Effector memory CD4-positive, alpha-beta T cell (primary cell): ENCODE results near the gene MRPS2.

Experiments used
- DNase-seq, 3 donors: peaks; one replicate each; pipeline ENCODE4 v3.0.0-alpha.2; 2020
- H3K27ac ChIP-seq: 2 replicates; pipeline ENCODE4 v1.7.0; 2013; ENCODE audit warnings: mild to moderate bottlenecking, low read length, moderate library complexity; ENCODE audit not compliant: insufficient read depth, poor library complexity, severe bottlenecking
- H3K27me3 ChIP-seq: replicated peaks from 2 replicates; pipeline ENCODE4 v1.7.0; 2013; ENCODE audit warnings: mild to moderate bottlenecking, low read length; ENCODE audit not compliant: insufficient read depth, control insufficient read depth, poor library complexity, severe bottlenecking
- H3K36me3 ChIP-seq: 2 replicates; pipeline ENCODE4 v1.7.0; 2013; ENCODE audit warnings: mild to moderate bottlenecking, low read length, moderate library complexity; ENCODE audit not compliant: control insufficient read depth, insufficient read depth
- H3K4me1 ChIP-seq: 2 replicates; pipeline ENCODE4 v1.7.0; 2013; ENCODE audit warnings: low read length, mild to moderate bottlenecking; ENCODE audit not compliant: control insufficient read depth, insufficient read depth, poor library complexity, severe bottlenecking
- H3K4me3 ChIP-seq: 2 replicates; pipeline ENCODE4 v1.7.0; 2013; ENCODE audit warnings: low read length, low read depth, mild to moderate bottlenecking; ENCODE audit not compliant: insufficient read depth, poor library complexity, severe bottlenecking
- H3K9me3 ChIP-seq: 2 replicates; pipeline ENCODE4 v1.7.0; 2013; ENCODE audit warnings: mild to moderate bottlenecking, low read length, moderate library complexity; ENCODE audit not compliant: control insufficient read depth

MRPS2 gene

DNA sequence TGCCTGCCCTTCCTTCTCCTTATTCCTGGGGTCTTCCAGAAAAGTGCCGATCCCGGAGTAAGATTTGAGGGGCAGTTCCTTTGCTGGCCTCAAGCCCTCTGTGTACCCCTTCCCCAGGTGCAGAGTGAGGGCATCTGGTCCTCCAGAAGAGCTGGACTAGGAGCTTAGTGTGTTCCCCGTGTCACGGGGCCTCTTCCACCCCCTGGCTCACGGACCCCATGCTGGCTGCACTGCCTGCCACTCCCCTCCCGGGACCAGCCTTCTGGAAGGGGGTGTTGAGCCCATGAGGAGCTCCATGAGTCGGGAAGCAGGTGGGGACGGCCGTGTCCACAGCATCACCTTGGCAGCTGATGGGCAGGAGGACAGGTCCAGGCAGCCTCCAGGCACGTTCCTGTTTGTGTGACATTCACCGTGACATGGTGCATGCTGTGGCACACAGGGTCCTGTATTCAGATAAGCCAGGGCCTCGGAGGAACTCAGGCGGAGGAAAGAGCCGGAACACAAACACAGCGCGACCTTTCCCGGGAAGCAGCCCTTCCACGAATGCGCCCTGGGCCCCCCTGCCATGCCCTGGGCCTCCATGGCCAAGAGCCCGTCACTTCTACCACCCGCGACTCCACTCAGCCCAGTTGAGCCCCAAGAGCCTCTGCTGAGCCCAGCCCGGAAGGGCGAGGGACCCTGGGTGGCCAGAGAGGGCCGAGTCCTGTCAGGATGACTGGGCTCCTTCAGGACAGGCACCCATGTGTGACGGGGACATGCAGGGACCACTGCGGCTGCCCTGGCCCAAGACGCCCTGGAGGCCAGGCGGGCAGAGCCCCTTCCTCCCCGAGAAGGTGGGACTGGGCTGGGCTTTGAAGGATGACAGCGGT lies 14.8 kb downstream of the MRPS2 start:
- H3K9me3 ChIP-seq, result no peaks in the 10 kb centered on the region
- H3K27me3 ChIP-seq, result no peaks in the 10 kb centered on the region
- DNase-seq, result no peak
- H3K36me3 ChIP-seq, result no peaks in the 10 kb centered on the region
- no peak overlapping the region for H3K27ac ChIP-seq
- H3K4me1 ChIP-seq, result no peaks in the 10 kb centered on the region
- H3K4me3 ChIP-seq, result no peak overlapping the region

DNA sequence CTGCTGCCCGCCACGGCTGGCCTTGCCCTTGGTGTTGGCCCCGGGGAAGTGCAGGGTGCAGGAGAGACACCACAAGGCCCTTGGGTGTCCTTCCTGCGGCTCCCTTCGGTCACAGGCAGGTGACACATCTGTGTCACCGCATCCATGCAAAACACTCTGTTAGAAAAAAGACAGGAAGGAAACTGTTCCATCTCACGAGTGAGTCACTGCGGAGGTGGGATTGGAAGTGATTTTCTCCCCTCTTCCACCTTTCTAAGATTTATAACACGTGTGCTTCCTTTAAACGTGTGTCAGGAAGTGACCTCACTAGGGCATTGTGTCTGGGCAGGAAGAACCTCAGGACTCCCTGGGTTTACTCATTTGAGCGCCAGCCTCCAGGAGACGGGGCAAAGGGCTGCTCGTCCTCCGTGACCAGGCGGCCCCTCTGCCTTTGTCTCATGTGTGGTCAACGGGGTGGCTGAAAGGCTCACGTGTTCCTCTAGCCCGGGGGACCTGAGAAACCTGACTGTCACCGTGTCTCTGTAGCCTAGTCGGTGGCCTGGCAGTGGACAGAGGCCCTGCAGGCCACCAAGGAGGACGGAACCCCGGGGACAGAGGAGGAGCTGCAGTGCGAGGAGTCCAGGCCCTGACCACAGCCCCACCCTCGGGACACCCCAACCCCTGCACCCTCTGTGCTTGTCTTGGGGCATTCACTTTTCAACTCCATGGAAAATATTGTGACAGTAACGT lies 15.8 kb downstream of the MRPS2 start:
- Histone ChIP-seq H3K27me3 (no peaks in the 10 kb centered on the region), H3K9me3 (no peaks in the 10 kb centered on the region), H3K4me3 (no peak overlapping the region), H3K27ac (no peak overlapping the region), H3K36me3 (no peaks in the 10 kb centered on the region), H3K4me1 (no peaks in the 10 kb centered on the region)
- no peak for DNase-seq

DNA sequence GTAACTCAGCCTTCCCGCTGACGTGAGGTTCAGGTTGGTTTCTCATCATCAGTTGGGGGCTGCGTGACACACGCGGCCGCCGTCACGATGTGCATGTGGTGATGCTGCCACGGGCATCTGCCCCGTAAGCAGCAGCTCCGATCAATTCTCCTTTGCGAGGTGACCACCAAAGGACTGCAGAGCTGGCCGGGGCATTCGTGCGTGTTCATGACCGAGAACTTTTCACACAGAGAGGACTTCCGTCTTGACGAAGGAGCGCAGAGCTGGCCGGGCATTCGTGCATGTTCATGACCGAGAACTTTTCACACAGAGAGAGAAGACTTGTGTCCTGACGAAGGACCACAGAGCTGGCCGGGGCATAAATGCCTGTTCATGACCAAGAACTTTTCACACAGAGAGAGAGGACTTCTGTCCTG lies 16.9 kb downstream of the MRPS2 start:
- Histone ChIP-seq H3K27me3 (no peaks in the 10 kb centered on the region), H3K36me3 (no peaks in the 10 kb centered on the region), H3K4me1 (no peaks in the 10 kb centered on the region), H3K9me3 (no peaks in the 10 kb centered on the region), H3K27ac (no peak overlapping the region), H3K4me3 (no peak overlapping the region)
- DNase-seq, result no peak

DNA sequence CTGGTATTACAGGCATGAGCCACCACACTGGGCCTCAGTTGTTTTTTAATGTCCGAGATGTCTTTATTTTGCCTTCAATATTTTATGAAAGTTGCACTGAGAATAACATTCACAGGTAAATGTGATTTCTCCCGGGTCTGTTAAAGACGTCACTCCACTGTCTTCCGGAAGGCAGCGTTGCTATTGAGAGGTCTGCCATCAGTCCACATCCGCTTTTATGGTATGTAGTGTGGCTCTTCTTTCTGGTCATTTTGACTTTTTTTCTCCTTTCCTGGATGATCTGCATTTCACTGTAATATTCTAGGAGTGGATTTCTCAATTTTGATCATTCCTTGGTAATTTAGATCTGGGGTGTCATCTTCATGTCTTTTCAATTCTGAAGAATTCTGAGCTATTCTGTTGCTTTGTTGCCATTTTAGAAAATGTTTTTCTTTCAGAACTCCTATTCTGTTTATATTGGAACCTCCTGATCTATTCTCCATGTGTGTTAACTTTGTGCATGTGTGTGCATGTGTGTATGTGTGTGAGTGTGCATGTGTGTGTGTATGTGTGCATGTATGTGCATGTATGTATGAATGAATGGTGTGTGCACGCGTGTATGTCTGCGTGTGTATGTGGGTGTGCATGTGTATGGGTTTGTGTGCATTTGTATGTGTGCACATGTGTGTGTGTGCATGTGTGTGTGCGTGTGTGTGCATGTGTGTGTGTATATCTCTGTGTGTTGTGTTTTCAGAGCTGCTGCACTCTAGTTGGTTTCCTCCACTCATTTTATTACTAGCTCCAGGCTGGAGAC lies 18.9 kb downstream of the MRPS2 start:
- H3K4me1 ChIP-seq, result no peaks in the 10 kb centered on the region
- H3K27ac ChIP-seq, result no peak overlapping the region
- H3K27me3 ChIP-seq, result no peaks in the 10 kb centered on the region
- H3K4me3 ChIP-seq, result no peak overlapping the region
- no peaks in the 10 kb centered on the region for H3K36me3 ChIP-seq
- H3K9me3 ChIP-seq, result no peaks in the 10 kb centered on the region
- no peak for DNase-seq

DNA sequence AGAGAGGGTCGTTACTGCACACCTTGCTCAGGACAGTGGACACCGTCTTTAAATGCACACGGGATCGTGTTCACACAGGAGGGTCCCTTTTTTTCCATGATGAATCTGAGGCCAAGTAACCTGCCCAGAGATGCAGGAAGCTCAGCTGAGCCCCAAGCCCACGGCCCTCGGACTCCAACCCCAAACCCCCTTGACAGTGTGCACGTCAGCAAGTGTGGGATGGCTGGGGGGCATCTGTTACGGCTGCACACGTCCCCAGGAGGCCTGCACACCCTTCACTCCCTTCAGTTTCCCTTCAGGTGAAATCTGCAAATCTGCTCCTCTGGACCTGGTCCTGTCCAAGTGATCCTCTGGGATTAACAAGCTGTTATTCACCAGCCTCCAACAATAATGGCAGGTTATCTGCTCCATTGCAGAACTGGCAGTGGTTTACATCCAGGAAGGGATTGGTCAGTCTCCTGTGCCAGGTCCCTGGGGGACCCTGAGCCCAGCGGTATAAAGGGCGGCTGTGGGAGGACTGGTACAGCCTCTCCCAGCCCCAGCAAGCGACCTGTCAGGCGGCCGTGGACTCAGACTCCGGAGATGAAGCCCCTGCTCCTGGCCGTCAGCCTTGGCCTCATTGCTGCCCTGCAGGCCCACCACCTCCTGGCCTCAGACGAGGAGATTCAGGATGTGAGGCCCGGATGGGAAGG lies 20.6 kb downstream of the MRPS2 start, which contains the start of gene LCN1:
Gene LCN1, plus strand, starts transcription at position 525 of the 692 bp plus-strand sequence. Its CDS starts 58 bp downstream, at position 583.
- DNase-seq, result no peak
- Histone ChIP-seq H3K36me3 (no peaks in the 10 kb centered on the region), H3K27me3 (no peaks in the 10 kb centered on the region), H3K9me3 (no peaks in the 10 kb centered on the region), H3K27ac (no peak within 1 kb of the TSS), H3K4me3 (no peak within 1 kb of the TSS), H3K4me1 (no peaks in the 10 kb centered on the region)

DNA sequence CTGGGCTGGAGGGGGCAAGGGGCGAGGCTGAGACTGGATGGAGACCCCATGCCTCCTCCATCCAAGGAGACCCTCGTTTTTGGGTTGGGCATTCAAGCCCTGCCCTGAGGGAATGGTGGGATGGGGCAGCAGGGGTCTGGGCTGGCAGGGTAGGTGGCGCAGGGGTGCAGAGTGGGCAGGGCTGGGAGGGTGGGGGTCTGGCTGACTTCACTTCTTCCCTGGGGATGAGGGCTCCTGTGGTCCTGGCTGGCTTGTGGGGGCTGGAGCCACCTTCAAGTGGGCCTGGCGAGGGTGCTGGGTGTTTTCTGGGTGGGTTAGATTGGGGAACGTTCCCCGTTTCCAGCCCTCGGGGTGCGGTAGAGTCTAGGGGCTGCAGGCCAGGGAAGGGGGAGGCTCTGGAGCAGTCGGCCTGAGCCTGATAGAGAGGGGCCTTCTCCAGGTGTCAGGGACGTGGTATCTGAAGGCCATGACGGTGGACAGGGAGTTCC lies 21.2 kb downstream of the MRPS2 start:
- no peaks in the 10 kb centered on the region for H3K27me3 ChIP-seq
- H3K27ac ChIP-seq, result no peak overlapping the region
- H3K4me3 ChIP-seq, result no peak overlapping the region
- no peaks in the 10 kb centered on the region for H3K4me1 ChIP-seq
- no peaks in the 10 kb centered on the region for H3K9me3 ChIP-seq
- no peaks in the 10 kb centered on the region for H3K36me3 ChIP-seq
- no peak for DNase-seq

DNA sequence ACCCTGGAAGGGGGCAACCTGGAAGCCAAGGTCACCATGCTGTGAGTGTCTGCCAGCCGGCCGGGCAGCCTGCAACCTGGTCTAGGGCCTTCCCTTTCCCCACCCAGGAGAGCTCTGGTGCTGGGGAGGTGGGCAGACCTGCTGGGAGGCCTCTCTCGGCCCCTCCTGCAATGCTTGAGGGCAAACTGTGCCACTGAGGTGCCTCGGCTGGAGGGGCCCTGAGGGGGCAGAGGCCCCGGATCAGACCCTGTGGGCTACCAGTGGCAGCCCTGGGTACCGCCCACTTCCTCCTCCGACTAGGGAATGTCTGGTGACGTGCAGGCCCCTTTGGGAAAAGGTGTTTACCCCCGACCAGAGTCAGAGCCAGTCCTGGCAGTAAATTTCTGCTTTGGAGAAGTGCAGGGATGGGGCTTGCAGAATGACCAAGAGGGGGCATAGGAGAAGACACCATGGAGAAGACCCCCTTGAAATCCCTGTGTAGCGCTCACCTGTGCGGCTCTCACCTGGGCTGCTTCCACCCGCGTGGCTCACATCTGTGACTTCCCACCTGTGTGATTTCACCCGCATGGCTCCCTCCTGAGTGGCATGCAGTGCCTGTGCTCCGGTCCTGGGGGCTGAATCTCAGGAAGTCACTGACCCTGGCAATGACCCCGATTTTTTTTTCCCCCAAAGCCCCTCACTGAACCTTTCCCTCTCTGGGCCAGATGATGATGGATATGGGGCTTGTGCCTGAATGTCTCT lies 21.8 kb downstream of the MRPS2 start:
- H3K4me3 ChIP-seq, result no peak overlapping the region
- H3K27me3 ChIP-seq, result no peaks in the 10 kb centered on the region
- no peaks in the 10 kb centered on the region for H3K36me3 ChIP-seq
- no peak for DNase-seq
- no peak overlapping the region for H3K27ac ChIP-seq
- H3K4me1 ChIP-seq, result no peaks in the 10 kb centered on the region
- H3K9me3 ChIP-seq, result no peaks in the 10 kb centered on the region

DNA sequence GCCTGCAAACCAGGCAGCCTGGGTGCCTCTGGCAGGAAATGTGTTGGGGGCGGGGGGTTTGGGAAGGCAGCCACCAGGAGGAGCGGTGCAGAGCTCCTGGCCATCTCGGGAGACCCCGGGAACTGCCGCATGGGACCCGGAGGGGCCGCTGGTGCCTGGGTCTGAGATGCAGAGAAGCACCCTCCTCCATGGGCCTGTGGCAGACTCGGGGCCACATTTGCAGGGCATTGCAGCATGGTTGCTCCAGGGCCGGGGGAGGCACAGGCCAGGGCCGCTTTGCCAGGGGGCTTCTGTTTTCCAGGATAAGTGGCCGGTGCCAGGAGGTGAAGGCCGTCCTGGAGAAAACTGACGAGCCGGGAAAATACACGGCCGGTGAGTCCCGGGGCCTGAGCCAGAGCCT lies 22.4 kb downstream of the MRPS2 start:
- H3K27me3 ChIP-seq, result no peaks in the 10 kb centered on the region
- no peaks in the 10 kb centered on the region for H3K9me3 ChIP-seq
- no peaks in the 10 kb centered on the region for H3K4me1 ChIP-seq
- no peak for DNase-seq
- no peak overlapping the region for H3K4me3 ChIP-seq
- H3K27ac ChIP-seq, result no peak overlapping the region
- H3K36me3 ChIP-seq, result no peaks in the 10 kb centered on the region
